Measurements from ENCODE around the gene PRKAG2. TPM values are rescaled to one million over a fixed set of nuclear protein-coding genes. Genes with fewer than 3 reads are reported as not detected.

PRKAG2 gene
- total and polyA plus RNA-seq, 2 experiments from 2014 or later = 17.0 to 19.5 TPM

DNA sequence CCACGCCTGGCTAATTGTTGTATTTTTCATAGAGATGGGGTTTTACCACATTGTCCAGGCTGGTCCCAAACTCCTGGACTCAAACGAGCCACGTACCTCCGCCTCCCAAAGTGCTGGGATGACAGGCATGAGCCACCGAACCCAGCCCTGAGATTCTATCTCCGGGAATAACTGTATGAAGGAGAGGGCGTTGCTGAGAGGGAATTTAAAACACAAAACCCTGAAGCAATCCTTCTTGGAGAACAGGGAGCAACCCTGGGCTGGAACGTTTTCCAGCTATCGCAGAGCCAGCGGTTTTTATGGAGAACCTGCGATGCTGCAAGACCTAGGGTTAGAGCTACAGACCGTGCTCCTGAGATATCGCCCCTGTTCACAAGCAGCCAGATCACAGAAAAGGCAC is 144.6 kb downstream of the PRKAG2 start:
- Histone ChIP-seq H3K4me2 (ENCODE audit: unreplicated experiment) (no peak overlapping the region), H2AFZ (no peak overlapping the region), H3K4me1 (ENCODE audit: insufficient read depth) (peaks cover 16% of the 10 kb centered on the region), H3K79me2 (ENCODE audit: insufficient read depth) (no peaks in the 10 kb centered on the region), H3K27me3 (replicated peaks; ENCODE audit: insufficient read depth) (no peaks in the 10 kb centered on the region), H3F3A (ENCODE audit: insufficient read depth) (peaks cover 6% of the 10 kb centered on the region), H3K36me3 (ENCODE audit: low read depth) (no peaks in the 10 kb centered on the region), H3K9ac (no peak overlapping the region), H3K9me3 (ENCODE audit: low read depth) (no peaks in the 10 kb centered on the region), H3K27ac (no peak overlapping the region), H3K4me3 (no peak overlapping the region), H3K9me2 (ENCODE audit: insufficient read depth) (no peaks in the 10 kb centered on the region), H4K20me1 (ENCODE audit: insufficient read depth) (no peaks in the 10 kb centered on the region)
- in situ Hi-C loops (cut with MboI) = no loop called here
- no peak for DNase-seq
- WGBS, 2 experiments (ENCODE audit: low coverage in 1 of 2, low lambda C conversion rate in 2 of 2, missing lambda C conversion rate in 2 of 2) = 94 to 95% methylated on average over 13 of the region's 13 CpGs
- no peak for TF ChIP-seq EZH2 (IDR thresholded peaks at IDR 0.05; ENCODE audit: insufficient read depth, poor library complexity, severe bottlenecking)
- TF ChIP-seq EZH2phosphoT487 (IDR thresholded peaks at IDR 0.05; ENCODE audit: insufficient read depth, low read depth) = no peak

GRCh38 chr7:151731022-151731441 is 145.9 kb downstream of the PRKAG2 start:
- no peak for DNase-seq
- no peaks in the 10 kb centered on the region for H3F3A ChIP-seq (ENCODE audit: insufficient read depth)
- in situ Hi-C loops (cut with MboI) = no loop called here
- no peaks in the 10 kb centered on the region for H3K36me3 ChIP-seq (ENCODE audit: low read depth)
- 85 to 87% methylated on average over 8 of the region's 8 CpGs for WGBS, 2 experiments (ENCODE audit: low coverage in 1 of 2, low lambda C conversion rate in 2 of 2, missing lambda C conversion rate in 2 of 2)
- H3K4me1 ChIP-seq (ENCODE audit: insufficient read depth) = peaks cover 13% of the 10 kb centered on the region
- H3K4me3 ChIP-seq = no peak overlapping the region
- H3K9ac ChIP-seq = no peak overlapping the region
- H3K9me3 ChIP-seq (ENCODE audit: low read depth) = no peaks in the 10 kb centered on the region
- TF ChIP-seq EZH2 (IDR thresholded peaks at IDR 0.05; ENCODE audit: insufficient read depth, poor library complexity, severe bottlenecking) (no peak), EZH2phosphoT487 (IDR thresholded peaks at IDR 0.05; ENCODE audit: insufficient read depth, low read depth) (no peak)
- no peaks in the 10 kb centered on the region for H3K27me3 ChIP-seq (replicated peaks; ENCODE audit: insufficient read depth)
- no peak overlapping the region for H3K4me2 ChIP-seq (ENCODE audit: unreplicated experiment)
- no peaks in the 10 kb centered on the region for H3K79me2 ChIP-seq (ENCODE audit: insufficient read depth)
- H3K9me2 ChIP-seq (ENCODE audit: insufficient read depth) = no peaks in the 10 kb centered on the region
- H3K27ac ChIP-seq = no peak overlapping the region
- no peaks in the 10 kb centered on the region for H4K20me1 ChIP-seq (ENCODE audit: insufficient read depth)
- no peak overlapping the region for H2AFZ ChIP-seq

- Histone ChIP-seq H4K20me1 (ENCODE audit: insufficient read depth) (no peaks in the 10 kb centered on the region), H3F3A (ENCODE audit: insufficient read depth) (no peaks in the 10 kb centered on the region), H3K9ac (no peak overlapping the region), H3K4me1 (ENCODE audit: insufficient read depth) (peaks cover 13% of the 10 kb centered on the region), H3K4me3 (no peak overlapping the region), H3K9me3 (ENCODE audit: low read depth) (no peaks in the 10 kb centered on the region), H3K4me2 (ENCODE audit: unreplicated experiment) (no peak overlapping the region), H3K27ac (no peak overlapping the region), H3K79me2 (ENCODE audit: insufficient read depth) (no peaks in the 10 kb centered on the region), H3K27me3 (replicated peaks; ENCODE audit: insufficient read depth) (no peaks in the 10 kb centered on the region), H3K36me3 (ENCODE audit: low read depth) (no peaks in the 10 kb centered on the region), H2AFZ (no peak overlapping the region), H3K9me2 (ENCODE audit: insufficient read depth) (no peaks in the 10 kb centered on the region)
- TF ChIP-seq EZH2 (IDR thresholded peaks at IDR 0.05; ENCODE audit: insufficient read depth, poor library complexity, severe bottlenecking) (no peak), EZH2phosphoT487 (IDR thresholded peaks at IDR 0.05; ENCODE audit: insufficient read depth, low read depth) (no peak)
- no peak for DNase-seq
- in situ Hi-C loops (cut with MboI) = no loop called here
- 87% methylated on average over 9 of the region's 9 CpGs for WGBS, 2 experiments (ENCODE audit: low coverage in 1 of 2, low lambda C conversion rate in 2 of 2, missing lambda C conversion rate in 2 of 2)
These were observed 146.3 kb downstream of the PRKAG2 start for GRCh38 chr7:151730591-151730990.

DNA sequence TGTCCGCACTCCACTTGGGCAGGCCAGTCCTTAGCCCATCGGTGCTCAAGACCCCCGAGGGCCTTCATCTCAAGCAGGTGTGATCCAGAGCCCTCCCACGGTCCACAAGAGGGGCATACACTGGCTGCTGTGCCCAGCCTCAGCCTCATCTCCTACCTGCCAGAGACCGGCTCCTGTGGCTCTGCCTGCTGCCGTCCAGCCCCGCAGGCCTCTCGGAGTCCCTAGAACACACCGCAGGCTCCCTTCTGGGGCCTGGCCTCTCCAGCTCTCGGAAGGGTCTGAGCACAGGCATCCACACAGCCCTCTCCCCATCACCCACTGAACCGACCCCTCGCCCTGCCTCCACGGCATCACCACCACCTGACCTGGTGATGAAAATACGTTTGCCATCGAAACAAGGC is 147.4 kb downstream of the PRKAG2 start:
- DNase-seq = no peak
- H3K27me3 ChIP-seq (replicated peaks; ENCODE audit: insufficient read depth) = no peaks in the 10 kb centered on the region
- H3K4me2 ChIP-seq (ENCODE audit: unreplicated experiment) = no peak overlapping the region
- peaks cover 13% of the 10 kb centered on the region for H3K4me1 ChIP-seq (ENCODE audit: insufficient read depth)
- in situ Hi-C loops (cut with MboI) = no loop called here
- no peaks in the 10 kb centered on the region for H3F3A ChIP-seq (ENCODE audit: insufficient read depth)
- no peak for TF ChIP-seq EZH2 (IDR thresholded peaks at IDR 0.05; ENCODE audit: insufficient read depth, poor library complexity, severe bottlenecking)
- TF ChIP-seq EZH2phosphoT487 (IDR thresholded peaks at IDR 0.05; ENCODE audit: insufficient read depth, low read depth) = no peak
- H3K9ac ChIP-seq = no peak overlapping the region
- no peaks in the 10 kb centered on the region for H3K79me2 ChIP-seq (ENCODE audit: insufficient read depth)
- H3K36me3 ChIP-seq (ENCODE audit: low read depth) = no peaks in the 10 kb centered on the region
- H3K9me3 ChIP-seq (ENCODE audit: low read depth) = no peaks in the 10 kb centered on the region
- H3K9me2 ChIP-seq (ENCODE audit: insufficient read depth) = no peaks in the 10 kb centered on the region
- no peak overlapping the region for H3K4me3 ChIP-seq
- H2AFZ ChIP-seq = no peak overlapping the region
- H4K20me1 ChIP-seq (ENCODE audit: insufficient read depth) = no peaks in the 10 kb centered on the region
- 97% methylated on average over 11 to 15 of the region's 15 CpGs for WGBS, 2 experiments (ENCODE audit: low coverage in 1 of 2, low lambda C conversion rate in 2 of 2, missing lambda C conversion rate in 2 of 2)
- H3K27ac ChIP-seq = no peak overlapping the region

DNA sequence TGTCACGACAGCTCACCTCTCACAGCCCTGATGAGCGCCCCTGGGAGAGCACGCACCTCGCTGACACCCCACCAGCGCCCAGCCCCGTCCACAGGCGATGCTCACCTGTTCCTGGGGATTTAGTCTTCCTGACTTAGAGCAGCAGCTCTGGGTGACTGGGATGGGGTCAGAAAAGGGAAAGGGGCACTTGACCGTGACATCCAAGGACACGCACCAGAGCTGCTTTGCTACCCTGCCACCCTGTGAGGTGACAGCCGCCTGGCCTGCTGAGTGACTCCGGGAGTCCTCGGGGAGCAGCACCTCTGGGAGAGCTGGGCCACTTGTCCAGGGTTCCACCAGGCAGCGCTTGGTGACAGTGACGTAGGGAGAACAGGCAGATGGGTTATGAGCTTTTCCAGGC is 148.2 kb downstream of the PRKAG2 start:
- in situ Hi-C loops (cut with MboI) = no loop called here
- H3K9ac ChIP-seq = no peak overlapping the region
- no peak overlapping the region for H3K27ac ChIP-seq
- no peaks in the 10 kb centered on the region for H3K36me3 ChIP-seq (ENCODE audit: low read depth)
- H3K4me1 ChIP-seq (ENCODE audit: insufficient read depth) = peaks cover 13% of the 10 kb centered on the region
- no peaks in the 10 kb centered on the region for H3K9me2 ChIP-seq (ENCODE audit: insufficient read depth)
- no peak overlapping the region for H3K4me3 ChIP-seq
- no peaks in the 10 kb centered on the region for H3F3A ChIP-seq (ENCODE audit: insufficient read depth)
- no peaks in the 10 kb centered on the region for H3K27me3 ChIP-seq (replicated peaks; ENCODE audit: insufficient read depth)
- DNase-seq = no peak
- H4K20me1 ChIP-seq (ENCODE audit: insufficient read depth) = no peaks in the 10 kb centered on the region
- H3K9me3 ChIP-seq (ENCODE audit: low read depth) = no peaks in the 10 kb centered on the region
- WGBS, 2 experiments (ENCODE audit: low coverage in 1 of 2, low lambda C conversion rate in 2 of 2, missing lambda C conversion rate in 2 of 2) = 95 to 96% methylated on average over 14 of the region's 14 CpGs
- TF ChIP-seq EZH2phosphoT487 (IDR thresholded peaks at IDR 0.05; ENCODE audit: insufficient read depth, low read depth) (no peak), EZH2 (IDR thresholded peaks at IDR 0.05; ENCODE audit: insufficient read depth, poor library complexity, severe bottlenecking) (no peak)
- no peaks in the 10 kb centered on the region for H3K79me2 ChIP-seq (ENCODE audit: insufficient read depth)
- no peak overlapping the region for H3K4me2 ChIP-seq (ENCODE audit: unreplicated experiment)
- no peak overlapping the region for H2AFZ ChIP-seq
